GM03348 (cell line): ENCODE results near the gene GAB2.

Experiments used
- DNase-seq: peaks from one replicate; pipeline ENCODE4 v3.0.0; 2012; ENCODE audit warnings: low spot score

Gene GAB2

DNA sequence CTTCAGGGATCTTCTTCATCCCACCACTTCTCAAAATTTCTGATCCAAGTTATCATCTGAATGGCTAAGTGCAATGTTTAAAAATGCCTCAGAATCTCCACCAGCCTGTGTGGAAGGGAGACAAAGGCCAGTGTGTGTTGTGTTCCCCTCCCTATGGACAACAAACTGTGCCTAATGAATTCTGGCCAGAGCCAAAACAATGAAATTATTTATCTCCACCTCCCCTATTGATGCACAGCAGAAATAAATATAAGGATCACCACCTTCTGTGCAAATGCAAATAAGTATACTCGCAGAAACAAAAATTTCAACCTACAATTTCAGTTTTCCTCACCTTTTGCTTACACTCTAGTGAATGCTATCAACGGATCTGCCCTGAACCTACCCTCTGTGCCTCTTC, 75.8 kb downstream of the GAB2 start:
- no peak for DNase-seq

DNA sequence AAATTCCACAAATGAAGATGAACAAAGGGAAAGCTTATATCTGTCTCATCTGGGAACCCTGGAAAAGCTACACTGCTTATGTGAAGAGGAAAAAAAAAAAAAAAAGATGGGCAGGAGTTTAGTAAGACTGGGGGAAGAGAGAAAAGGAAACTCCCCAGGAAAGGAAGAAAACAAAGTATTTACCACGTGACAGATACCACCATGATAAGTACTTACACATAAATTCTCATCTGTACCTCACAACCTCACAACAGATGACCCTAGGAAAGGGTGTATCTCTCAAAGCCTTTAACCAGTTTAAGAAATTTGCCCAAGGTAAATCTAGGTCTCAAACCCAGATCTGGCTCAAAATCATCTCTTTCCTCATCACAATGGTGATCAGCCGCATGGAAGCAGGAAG, 77.1 kb downstream of the GAB2 start:
- no peak for DNase-seq

DNA sequence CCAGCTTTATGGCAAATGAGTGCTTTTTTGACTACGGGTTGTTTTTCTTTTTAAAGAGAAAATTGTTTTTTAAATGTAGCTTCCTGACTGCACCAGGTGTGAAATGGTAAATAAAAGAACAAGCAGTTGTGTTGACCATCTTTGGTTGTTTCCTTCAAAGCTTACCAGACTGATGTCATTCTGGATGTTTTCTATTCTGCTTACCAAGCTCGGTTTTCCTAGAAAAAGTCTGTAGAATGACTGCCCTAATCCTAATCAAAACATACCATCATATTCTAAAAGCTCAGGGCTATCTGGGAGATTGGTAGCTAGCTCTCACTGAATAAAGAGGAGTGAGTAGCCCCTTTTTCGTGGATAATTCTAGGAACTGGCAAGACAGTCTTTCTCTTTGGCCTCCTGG, 77.7 kb downstream of the GAB2 start:
- DNase-seq, result no peak

DNA sequence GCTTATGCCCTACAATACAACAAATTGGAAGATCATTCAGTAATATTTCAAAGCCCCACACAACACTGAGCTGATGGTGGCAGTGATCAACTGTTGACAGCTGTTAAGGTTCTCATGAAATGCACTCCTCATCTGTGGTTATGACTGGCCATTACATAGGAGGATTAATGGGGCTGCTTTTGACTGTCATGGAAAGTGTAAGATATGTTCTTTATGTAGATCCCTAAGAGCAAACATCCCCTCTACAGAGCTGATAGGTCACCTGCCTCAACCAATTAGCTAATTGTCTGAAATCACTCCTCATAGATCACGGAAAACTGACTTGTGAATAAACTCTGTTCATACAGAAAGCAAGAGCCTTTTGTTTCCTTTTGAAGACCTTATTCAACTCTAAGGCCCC, 78.1 kb downstream of the GAB2 start:
- no peak for DNase-seq

DNA sequence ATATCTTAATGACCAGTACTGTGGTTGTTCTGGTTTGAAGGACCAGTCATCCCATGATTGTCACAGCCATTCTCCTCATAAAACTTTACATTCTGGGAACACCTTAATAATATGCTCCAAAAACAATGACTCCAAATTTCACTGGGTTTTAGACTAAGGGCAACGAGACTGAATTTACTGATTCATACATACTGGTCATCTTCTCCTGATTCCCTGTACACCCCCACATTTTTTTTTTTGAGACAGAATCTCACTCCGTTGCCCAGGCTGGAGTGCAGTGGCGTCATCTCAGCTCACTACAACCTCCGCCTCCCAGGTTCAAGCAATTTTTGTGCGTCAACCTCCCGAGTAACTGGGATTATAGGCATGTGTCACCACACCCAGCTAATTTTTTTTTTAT, 78.9 kb downstream of the GAB2 start:
- DNase-seq, result no peak

GRCh38 chr11:78338138-78338537, 79.5 kb downstream of the GAB2 start:
- DNase-seq, result no peak

- DNase-seq, result no peak
Measured at GRCh38 chr11:78337554-78337924, 80.1 kb downstream of the GAB2 start.

DNA sequence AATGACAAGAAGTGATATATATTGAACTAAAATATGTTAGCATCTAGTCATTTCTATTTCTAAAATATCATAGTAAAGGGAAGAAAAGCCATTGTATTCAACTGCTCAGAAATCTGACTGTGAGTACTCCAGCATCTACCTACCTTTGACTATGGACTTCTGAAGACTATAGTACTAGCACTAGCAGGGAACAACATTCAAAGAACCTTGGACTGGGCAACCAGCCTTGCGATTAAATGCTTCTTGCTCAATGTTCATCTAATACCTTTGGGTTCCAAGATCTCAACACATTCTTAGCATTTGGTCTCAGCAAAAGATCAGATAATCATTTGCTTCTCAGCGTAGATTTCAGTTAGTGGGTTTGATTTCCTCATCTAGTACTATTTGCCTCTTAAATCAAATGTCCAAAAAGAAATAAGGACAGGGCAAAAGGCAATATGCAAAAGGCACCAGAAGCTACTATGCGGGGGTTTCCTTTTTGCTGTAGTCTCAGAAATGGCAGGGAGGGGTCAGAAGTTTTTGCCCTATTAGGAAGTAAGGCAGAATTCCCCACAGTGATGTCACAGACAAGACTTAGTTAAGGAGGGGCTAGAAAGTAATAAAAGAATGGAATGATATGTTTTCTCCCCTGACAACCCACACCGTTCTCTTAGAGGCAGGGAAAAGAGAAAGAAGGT, 80.6 kb downstream of the GAB2 start:
- no peak for DNase-seq

GRCh38 chr11:78334109-78334508, 83.5 kb downstream of the GAB2 start:
- DNase-seq, result no peak

GRCh38 chr11:78332872-78333271, 84.7 kb downstream of the GAB2 start:
- no peak for DNase-seq

DNA sequence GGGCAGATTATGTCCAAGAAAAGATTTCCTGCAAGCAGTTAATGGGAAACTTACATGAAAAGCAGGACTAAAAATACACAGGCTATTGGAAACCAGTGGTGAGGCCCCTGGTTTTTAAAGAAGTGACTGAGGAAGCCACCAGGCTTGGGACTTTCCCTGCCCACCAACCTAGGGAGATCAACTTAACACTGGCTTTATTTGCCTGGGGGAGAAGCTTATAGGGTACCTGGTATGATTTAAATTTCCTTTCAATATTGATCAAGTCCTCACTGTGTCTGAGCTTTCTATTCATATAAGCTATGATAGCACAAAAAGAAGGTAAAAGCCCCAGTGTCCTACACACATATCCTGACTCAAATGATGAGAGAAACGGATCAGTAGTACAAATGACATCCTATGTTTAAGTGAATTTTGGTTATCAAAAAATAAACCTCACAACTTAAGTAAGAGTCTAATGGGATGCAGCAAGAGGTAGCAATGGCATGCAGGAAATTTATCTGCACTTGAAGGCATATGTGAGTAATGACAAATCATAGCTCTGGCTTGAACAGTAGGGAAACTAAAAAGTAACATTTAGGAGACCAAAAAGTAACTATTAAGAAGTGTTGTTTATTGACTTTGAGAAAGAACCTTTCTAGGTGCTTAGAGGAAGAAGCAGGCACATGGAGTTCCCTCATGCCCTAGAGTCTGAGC, 85.3 kb downstream of the GAB2 start:
- DNase-seq, result no peak

DNA sequence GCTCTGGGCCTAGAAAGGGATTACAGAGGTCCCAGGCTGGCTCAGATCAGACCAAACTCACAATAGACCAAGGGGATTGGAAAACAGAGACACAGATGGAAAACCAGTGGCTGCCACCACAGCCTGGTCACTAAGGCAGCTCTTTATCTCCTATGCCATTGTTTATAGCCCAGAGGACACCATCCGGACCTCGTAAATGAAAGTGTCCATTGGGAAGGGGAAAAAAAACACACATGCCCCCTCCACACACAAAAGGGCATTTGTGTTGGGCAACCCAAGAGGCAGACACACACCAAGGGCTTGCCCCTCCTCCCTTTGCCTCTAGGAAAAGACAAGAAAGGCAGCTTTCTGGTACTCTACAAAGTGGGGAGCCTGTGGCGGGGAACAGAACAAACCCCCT, 85.9 kb downstream of the GAB2 start:
- DNase-seq, result no peak

DNA sequence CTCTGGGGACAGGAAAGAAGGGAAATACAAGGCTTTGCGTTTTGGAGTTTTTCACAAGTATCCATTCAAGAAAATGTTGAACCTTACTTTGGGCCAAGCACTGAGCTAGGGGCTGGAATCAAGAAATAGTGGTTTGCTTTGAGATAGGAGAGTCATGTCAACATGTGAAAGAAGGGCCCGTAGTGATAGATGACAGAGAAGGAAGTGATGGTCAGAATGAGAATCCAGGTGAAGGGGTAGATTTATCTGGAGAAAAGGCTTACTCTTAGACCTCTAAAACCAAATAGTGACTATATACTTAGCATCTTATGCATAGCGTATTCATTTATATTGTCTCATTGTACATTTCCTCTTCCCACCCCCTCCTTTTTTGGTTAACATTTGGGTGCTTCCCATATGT, 87.3 kb downstream of the GAB2 start:
- no peak for DNase-seq

DNA sequence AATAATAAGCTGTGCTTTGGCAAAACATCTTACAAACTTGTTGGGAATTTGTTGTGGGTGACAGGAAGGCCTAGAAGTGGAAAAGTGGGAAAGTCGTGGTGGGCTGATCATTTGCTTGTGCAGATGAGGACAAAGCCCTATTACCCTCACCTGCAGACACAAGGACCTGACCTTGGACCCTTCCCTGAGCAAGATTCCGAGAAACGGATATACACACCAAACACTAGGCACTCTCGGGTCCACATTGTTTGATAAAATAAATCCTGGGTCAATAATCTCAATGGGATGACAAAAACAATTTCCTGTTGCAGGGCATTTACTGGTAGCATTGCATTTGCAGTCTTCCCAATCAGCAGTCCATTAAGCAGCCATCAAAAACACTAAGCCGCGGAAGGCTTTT, 89.7 kb downstream of the GAB2 start:
- DNase-seq, result no peak

- DNase-seq, result no peak
Measured at GRCh38 chr11:78325274-78325781, 92.3 kb downstream of the GAB2 start.

DNA sequence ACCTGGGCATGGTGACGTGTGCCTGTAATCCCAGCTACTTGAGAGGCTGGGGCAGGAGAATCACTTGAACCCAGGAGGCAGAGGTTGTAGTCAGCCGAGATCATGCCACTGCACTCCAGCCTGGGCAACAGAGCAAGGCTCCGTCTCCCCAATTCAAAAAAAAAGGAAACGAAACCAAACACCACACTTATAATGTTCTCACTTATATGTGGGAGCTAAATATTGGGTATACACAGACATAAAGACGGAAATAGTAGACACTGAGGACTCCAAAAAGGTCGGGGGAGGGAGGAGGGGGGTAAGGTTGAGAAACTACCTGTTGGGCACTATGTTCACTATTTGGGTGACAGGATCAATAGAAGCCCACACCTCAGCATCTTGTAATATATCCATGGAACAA, 94.3 kb downstream of the GAB2 start:
- DNase-seq, result no peak

DNA sequence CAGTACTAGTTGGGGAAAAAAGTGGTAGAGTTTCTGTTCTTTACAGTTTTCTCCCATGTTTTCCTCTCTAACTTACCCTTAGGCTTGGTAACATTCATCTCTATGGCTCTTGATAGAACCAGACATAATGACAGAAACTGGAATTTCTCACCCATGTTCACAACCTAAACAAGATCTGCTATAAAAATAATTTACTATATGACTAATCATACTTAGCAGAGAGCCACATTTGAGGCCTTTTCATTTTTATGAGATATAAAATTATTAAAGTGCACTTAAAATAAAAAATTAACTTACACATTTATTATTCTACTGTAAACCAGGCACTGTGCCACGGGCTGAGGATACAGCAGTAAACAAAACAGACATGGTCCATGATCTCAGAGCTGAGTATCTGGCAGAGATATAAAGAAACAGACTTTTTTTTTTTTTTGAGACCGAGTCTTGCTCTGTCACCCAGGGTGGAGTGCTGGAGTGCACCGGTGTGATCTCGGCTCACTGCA, 98.1 kb downstream of the GAB2 start:
- no peak for DNase-seq

- peak; percentile 40 for DNase-seq
Measured at GRCh38 chr11:78318321-78319114, 99.1 kb downstream of the GAB2 start.

GRCh38 chr11:78315724-78316123, 101.9 kb downstream of the GAB2 start:
- DNase-seq, result no peak

- DNase-seq, result no peak
Measured at GRCh38 chr11:78314762-78315161, 102.9 kb downstream of the GAB2 start.

DNA sequence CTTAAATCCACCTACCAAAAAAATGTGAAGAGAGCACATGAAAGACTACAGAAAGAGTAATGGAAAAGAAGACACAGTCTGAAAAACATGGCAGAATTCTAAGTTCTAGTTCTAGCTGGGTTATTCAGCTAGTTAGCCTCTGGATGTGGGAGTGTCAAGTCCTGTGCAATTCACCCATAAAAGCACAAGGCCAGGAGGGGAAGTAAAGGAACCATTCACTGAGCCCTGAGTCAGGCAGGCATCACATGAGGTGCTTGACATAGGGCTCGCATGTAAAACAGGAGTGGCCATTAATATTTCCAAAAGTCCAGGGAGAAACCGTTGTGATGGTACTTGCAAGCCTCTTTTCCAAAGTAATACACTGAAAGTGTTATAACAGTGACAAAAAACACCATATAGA, 103.7 kb downstream of the GAB2 start:
- no peak for DNase-seq

DNA sequence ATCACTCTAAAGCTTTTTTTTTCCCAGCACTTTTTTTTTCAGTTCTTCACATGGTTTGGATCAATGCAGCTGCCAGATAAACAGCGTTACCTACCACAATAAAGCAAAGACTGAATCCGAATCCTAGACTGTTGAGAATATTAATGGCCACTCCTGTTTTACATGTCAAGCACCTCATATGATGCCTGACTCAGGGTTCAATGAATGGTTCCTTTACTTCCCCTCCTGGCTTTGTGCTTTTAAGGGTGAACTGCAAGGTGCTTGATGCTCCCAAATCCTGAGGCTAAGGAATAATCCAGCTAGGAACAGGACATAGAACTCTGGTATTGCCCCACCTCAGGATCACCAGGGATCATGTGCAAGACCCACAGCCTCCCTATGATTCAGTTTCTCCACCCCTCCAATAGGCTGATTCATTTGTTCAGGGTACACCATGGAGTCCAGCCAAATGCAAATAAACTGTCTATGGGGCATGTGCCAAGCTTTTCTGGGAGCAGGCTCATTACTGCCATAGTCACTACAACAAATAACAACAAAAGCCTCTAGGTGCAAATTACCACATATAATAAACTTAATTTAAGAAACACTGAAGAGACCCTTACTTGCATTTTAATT, 104.3 kb downstream of the GAB2 start:
- DNase-seq, result peak; percentile 70
